Gastrocnemius medialis (tissue), 4 donors: ENCODE measurements around the gene ESR1. TPM values are rescaled to one million over a fixed set of nuclear protein-coding genes. Genes with fewer than 3 reads are reported as not detected.
"Not testable (repeated sequence)": the region's sequence is repeated elsewhere in the genome, so short reads cannot be mapped to it uniquely, and the experiment has no call there.

ENCODE experiments used
- ATAC-seq, 2 donors: fragments of 150-250 bp; one replicate each; pipeline ENCODE4 v1.9.1; 2016
- DNase-seq, 2 donors: peaks; one replicate each; pipeline ENCODE4 v3.0.0-alpha.2; 2019
- H3K27ac ChIP-seq, 4 donors: fragments of 200-600 bp; sonication (generic); 1 replicate in 1 of 4; 2 replicates in 3 of 4; pipeline ENCODE4 v1.5.1; 2016 to 2018; ENCODE audit warnings: mild to moderate bottlenecking in 2 of 4, moderate library complexity in 1 of 4
- H3K27me3 ChIP-seq, 3 donors: fragments of 200-600 bp; sonication (generic) in 2 of 3; 1 replicate in 1 of 3; 2 replicates in 2 of 3; pipeline versions ENCODE4 v1.5.1 to v1.6.0; 2016 to 2019; ENCODE audit warnings: mild to moderate bottlenecking in 1 of 3, moderate library complexity in 1 of 3
- H3K36me3 ChIP-seq, 2 donors: fragments of 200-600 bp; sonication (generic) in 1 of 2; one replicate each; pipeline ENCODE4 v1.5.1; 2017 to 2018
- H3K4me1 ChIP-seq, 2 donors: fragments of 200-600 bp; sonication (generic) in 1 of 2; one replicate each; pipeline ENCODE4 v1.5.1; 2016 to 2017; ENCODE audit warnings: mild to moderate bottlenecking in 2 of 2
- H3K4me3 ChIP-seq, 4 donors: fragments of 200-600 bp; sonication (generic) in 3 of 4; 1 replicate in 1 of 4; 2 replicates in 3 of 4; pipeline ENCODE4 v1.5.1; 2016 to 2019; ENCODE audit warnings: mild to moderate bottlenecking in 2 of 4
- H3K9me3 ChIP-seq, 3 donors: fragments of 200-600 bp; sonication (generic) in 2 of 3; 1 replicate in 1 of 3; 2 replicates in 2 of 3; pipeline ENCODE4 v1.5.1; 2016 to 2019
- POLR2A ChIP-seq, 2 donors: fragments of 450-650 bp; IDR thresholded peaks; one replicate each; pipeline ENCODE4 v1.6.1; 2017; ENCODE audit warnings: antibody characterized with exemption in 2 of 2, mild to moderate bottlenecking in 2 of 2, moderate library complexity in 2 of 2
- in situ Hi-C, 4 donors: fragments of 200-750 bp; cut with MboI; loops; one replicate each; pipeline versions ENCODE4 v1.15.0 to v1.8.0; 2017; ENCODE audit warnings: low sequenced_read_pairs in 4 of 4
- intact Hi-C: fragments of 100-400 bp; cut with DNase I; formaldehyde crosslinking; loops from one replicate; pipeline ENCODE4 v1.15.1; 2023; ENCODE audit warnings: low total_unique reads
- total RNA-seq, 4 donors: library from RNA; depleted of rRNA; stranded (reverse); fragments of >200 nt; gene quantifications; one replicate each; pipeline versions ENCODE4 v1.1.0 to v1.2.3, GENCODE V29; 2016
- TF ChIP-seq, protein P1 (sequence below), 5 experiments: fragments of 450-650 bp in 3 of 5; fragments of 200-600 bp in 2 of 5; sonication (generic) in 2 of 5; IDR thresholded peaks in 4 of 5; conservative IDR thresholded peaks in 1 of 5; 1 replicate in 4 of 5; 2 replicates in 1 of 5; pipeline ENCODE4 v1.5.1; 2016 to 2019; ENCODE audit warnings: antibody characterized with exemption in 5 of 5, mild to moderate bottlenecking in 3 of 5, moderate library complexity in 3 of 5

ESR1 gene
- total RNA-seq, 4 donors from 2014 or later, result 0.61 to 1.1 (median 1.1) TPM

DNA sequence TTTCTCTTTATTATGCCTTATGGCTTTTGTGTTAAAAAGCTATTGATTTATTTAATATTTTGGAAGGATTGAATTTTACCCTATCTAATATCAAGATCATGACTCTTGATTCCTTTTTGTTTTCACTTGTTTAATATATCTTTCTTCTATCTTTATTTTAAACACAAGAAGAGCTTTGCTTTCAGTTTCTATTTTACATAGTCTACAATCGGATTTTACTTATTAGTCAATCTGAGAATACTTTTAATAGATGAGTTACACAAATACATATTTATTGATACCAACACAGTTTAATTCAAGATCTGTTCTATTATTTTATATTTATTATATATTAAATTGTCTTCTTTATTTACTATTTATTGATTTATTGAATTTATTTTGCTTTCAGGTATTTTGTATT, 218.8 kb downstream of the ESR1 start:
- Histone ChIP-seq H3K36me3 (no peaks in the 10 kb centered on the region), H3K4me3 (peak overlapping the region in 2 of 4 donors; percentile 23 to 33), H3K27ac (peak overlapping the region in 3 of 4 donors; percentile 10 to 39 (median 33)), H3K27me3 (no peaks in the 10 kb centered on the region), H3K4me1 (peaks cover 4 to 6% of the 10 kb centered on the region in 2 donors), H3K9me3 (no peaks in the 10 kb centered on the region)
- DNase-seq, result no peak
- in situ Hi-C loops, result no loop called here
- no peak for TF ChIP-seq POLR2A (IDR thresholded peaks at IDR 0.05)
- TF ChIP-seq, protein P1, sequence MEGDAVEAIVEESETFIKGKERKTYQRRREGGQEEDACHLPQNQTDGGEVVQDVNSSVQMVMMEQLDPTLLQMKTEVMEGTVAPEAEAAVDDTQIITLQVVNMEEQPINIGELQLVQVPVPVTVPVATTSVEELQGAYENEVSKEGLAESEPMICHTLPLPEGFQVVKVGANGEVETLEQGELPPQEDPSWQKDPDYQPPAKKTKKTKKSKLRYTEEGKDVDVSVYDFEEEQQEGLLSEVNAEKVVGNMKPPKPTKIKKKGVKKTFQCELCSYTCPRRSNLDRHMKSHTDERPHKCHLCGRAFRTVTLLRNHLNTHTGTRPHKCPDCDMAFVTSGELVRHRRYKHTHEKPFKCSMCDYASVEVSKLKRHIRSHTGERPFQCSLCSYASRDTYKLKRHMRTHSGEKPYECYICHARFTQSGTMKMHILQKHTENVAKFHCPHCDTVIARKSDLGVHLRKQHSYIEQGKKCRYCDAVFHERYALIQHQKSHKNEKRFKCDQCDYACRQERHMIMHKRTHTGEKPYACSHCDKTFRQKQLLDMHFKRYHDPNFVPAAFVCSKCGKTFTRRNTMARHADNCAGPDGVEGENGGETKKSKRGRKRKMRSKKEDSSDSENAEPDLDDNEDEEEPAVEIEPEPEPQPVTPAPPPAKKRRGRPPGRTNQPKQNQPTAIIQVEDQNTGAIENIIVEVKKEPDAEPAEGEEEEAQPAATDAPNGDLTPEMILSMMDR (IDR thresholded peaks at IDR 0.05 in 4 of 5, conservative IDR thresholded peaks at IDR 0.05 in 1 of 5), result no peak
- intact Hi-C loops, result no loop called here
- no peak for ATAC-seq

DNA sequence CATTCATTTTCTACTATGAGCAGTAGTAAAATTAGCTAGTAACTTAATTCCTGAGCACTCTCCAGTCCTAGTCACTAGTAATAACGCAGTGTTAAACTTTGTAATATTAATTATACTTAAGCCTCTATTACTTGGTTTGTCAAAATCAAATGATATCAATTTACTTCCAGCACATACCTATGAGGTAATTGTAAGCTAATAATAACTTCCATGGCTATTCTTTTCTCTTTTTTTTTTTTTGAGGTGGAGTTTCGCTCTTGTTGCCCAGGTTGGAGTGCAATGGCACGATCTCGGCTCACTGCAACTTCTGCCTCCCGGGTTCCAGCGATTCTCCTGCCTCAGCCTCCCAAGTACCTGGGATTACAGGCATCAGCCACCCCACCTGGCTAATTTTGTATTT, 219.3 kb downstream of the ESR1 start:
- DNase-seq, in situ Hi-C loops, intact Hi-C loops, H3K27me3 ChIP-seq, H3K4me1 ChIP-seq, H3K36me3 ChIP-seq, H3K9me3 ChIP-seq: not testable (repeated sequence)
- peak overlapping the region in 3 of 4 donors; percentile 10 to 39 (median 33) for H3K27ac ChIP-seq
- ATAC-seq, result peak in 1 of 2 donors; percentile 66
- H3K4me3 ChIP-seq, result peak overlapping the region in 3 of 4 donors; percentile 10 to 33 (median 23)

DNA sequence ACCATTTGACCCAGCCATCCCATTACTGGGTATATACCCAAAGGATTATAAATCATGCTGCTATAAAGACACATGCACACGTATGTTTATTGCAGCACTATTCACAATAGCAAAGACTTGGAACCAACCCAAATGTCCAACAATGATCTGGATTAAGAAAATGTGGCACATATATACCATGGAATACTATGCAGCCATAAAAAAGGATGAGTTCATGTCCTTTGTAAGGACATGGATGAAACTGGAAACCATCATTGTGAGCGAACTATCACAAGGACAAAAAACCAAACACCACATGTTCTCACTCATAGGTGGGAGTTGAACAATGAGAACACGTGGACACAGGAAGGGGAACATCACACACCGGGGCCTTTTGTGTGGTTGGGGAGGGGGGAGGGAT, 226.3 kb downstream of the ESR1 start:
- H3K27me3 ChIP-seq, H3K36me3 ChIP-seq, H3K27ac ChIP-seq, H3K4me3 ChIP-seq, H3K4me1 ChIP-seq, intact Hi-C loops, in situ Hi-C loops, H3K9me3 ChIP-seq, DNase-seq, ATAC-seq: not testable (repeated sequence)

DNA sequence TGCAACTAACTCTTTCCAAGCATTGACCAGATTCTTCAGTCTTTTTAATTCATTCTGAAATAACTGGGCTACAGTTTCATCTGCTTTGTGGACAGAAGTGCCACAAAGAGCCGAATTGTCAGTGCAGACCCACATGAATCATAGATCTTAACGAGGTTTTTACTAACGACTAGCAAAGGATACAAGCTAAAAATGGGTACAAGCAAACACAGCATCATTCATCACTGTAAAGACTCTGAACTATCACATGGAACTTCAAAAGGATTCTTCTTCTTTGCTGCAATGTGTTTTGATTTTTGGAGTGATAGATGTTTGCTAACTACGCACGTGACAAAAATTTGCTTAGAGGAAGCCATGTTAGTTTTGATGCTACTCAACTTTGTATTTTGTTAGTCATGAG, 227.1 kb downstream of the ESR1 start:
- Histone ChIP-seq H3K36me3 (no peaks in the 10 kb centered on the region), H3K27ac (no peak overlapping the region), H3K4me1 (no peaks in the 10 kb centered on the region), H3K9me3 (no peaks in the 10 kb centered on the region), H3K27me3 (no peaks in the 10 kb centered on the region), H3K4me3 (no peak overlapping the region)
- in situ Hi-C loops, result no loop called here
- ATAC-seq (no peak), DNase-seq (no peak)
- TF ChIP-seq, protein P1 (IDR thresholded peaks at IDR 0.05 in 4 of 5, conservative IDR thresholded peaks at IDR 0.05 in 1 of 5), result no peak
- TF ChIP-seq POLR2A (IDR thresholded peaks at IDR 0.05), result no peak
- intact Hi-C loops, result no loop called here

DNA sequence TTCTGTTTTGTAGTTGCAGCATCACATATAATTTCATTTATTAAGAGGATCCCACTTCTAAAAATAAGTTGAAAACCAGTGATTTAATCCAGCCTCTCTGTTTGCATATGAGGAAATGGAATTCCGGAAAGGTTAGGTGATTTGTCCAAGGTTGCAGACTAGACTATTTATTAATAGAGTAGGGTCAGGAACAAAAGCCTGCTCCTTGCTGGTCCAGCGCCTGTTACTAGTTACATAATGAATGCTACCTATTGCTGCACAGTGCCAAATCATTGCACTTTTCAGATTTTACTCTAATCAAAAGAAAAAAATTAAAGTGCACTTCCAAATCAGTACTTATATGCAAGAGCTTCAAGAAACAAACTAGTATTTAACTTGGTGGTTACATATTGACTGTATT, 238.6 kb downstream of the ESR1 start:
- TF ChIP-seq, protein P1 (IDR thresholded peaks at IDR 0.05 in 4 of 5, conservative IDR thresholded peaks at IDR 0.05 in 1 of 5), result no peak
- TF ChIP-seq POLR2A (IDR thresholded peaks at IDR 0.05), result no peak
- Histone ChIP-seq H3K4me3 (no peak overlapping the region), H3K27me3 (no peaks in the 10 kb centered on the region), H3K36me3 (no peaks in the 10 kb centered on the region), H3K9me3 (no peaks in the 10 kb centered on the region), H3K27ac (no peak overlapping the region), H3K4me1 (peaks cover 0 to 7% of the 10 kb centered on the region in 2 donors)
- in situ Hi-C loops (no loop called here), intact Hi-C loops (no loop called here)
- DNase-seq (no peak), ATAC-seq (no peak)

DNA sequence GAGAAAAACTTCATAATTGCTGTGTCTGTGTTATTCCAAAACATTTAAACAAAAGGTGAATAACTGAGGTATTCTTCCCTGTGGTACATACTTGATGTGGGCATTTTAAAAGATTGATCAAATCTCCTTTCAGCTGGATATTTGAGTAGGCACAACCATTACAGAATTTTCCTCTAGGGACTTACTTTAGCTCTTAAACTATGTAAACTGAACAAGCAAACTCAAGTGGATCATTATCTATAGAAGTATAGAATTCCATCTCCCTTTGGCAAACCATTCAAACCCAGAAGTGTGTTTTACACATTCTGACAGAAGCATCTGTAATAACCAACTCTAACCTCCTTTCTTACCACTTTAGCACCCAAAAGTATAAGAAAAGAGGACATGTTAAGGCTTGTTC, 241.4 kb downstream of the ESR1 start:
- no peak overlapping the region for H3K4me3 ChIP-seq
- TF ChIP-seq POLR2A (IDR thresholded peaks at IDR 0.05), result no peak
- TF ChIP-seq, protein P1 (IDR thresholded peaks at IDR 0.05 in 4 of 5, conservative IDR thresholded peaks at IDR 0.05 in 1 of 5), result no peak
- in situ Hi-C loops, result no loop called here
- H3K27ac ChIP-seq, result no peak overlapping the region
- DNase-seq (no peak), ATAC-seq (no peak)
- intact Hi-C loops, result no loop called here
- H3K36me3 ChIP-seq, result no peaks in the 10 kb centered on the region
- peaks cover 0 to 7% of the 10 kb centered on the region in 2 donors for H3K4me1 ChIP-seq
- no peaks in the 10 kb centered on the region for H3K27me3 ChIP-seq
- H3K9me3 ChIP-seq, result no peaks in the 10 kb centered on the region
